ENCODE measurements around the gene TMEM119.

The TMEM119 gene

DNA sequence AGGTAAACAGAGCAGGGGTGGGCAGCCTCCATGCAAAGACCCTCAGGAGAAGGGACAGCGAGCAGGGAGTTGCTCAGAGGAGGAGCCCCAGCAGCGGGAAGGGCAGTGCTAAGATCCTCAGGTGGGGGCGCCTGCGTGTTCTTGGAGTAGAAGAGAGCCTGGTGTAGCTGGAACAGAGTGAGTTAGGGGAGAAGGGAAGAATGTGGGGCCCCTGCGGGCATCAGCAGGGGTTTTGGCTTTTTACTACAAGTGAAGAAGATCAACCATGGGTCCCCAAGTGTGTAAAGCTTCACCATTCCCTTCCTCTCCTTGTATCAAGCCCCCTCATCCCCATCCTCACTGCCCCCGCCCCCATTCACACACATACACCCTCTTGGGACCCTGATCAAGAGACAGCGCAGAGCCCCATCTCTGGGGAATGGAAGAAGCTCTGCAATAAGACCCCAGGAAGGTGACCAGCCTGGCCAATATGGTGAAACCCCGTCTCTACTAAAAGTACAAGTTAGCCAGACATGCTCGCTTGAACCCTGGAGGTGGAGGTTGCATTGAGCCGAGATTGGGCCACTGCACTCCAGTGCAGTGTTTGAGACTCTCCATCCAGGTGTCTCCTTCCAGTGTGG lies 10.2 kb upstream of the TMEM119 start:
- Mint-ChIP-seq H3K27ac (no peak overlapping the region), H3K36me3 (ENCODE audit: insufficient read depth) (peaks cover 12% of the 10 kb centered on the region), H3K4me3 (no peak overlapping the region), H3K4me1 (ENCODE audit: low read depth in 2 of 2) (peaks cover 7 to 10% of the 10 kb centered on the region in 2 donors), H3K27me3 (no peaks in the 10 kb centered on the region), H3K9me3 (no peaks in the 10 kb centered on the region)
- DNase-seq, result no peak
- ATAC-seq (replicated peaks), result no peak

DNA sequence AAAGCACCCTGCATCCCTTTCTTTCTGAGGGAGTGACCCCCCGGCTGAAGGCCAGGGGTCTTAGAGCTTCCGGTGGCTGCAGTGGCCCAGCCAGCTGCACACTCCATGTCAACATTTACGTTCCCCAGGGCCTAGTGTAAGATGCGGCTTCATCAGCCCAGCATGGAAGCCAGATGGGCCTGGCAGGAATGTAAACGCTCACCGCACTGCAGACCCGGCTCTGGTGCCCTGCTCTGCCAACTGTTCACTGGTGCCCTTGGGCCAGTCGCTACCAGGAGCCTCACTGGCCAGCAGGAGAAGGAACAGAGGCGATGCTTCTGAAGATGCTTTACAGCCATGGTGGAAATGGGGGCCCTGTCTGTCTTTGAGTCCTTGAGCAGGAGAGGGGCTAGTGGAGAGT lies 8.6 kb upstream of the TMEM119 start:
- H3K27me3 Mint-ChIP-seq, result no peaks in the 10 kb centered on the region
- peaks cover 0 to under 1% of the 10 kb centered on the region in 2 donors for H3K4me1 Mint-ChIP-seq (ENCODE audit: low read depth in 2 of 2)
- H3K27ac Mint-ChIP-seq, result peak overlapping the region in 1 of 2 donors; percentile 65
- no peak for ATAC-seq (replicated peaks)
- no peaks in the 10 kb centered on the region for H3K9me3 Mint-ChIP-seq
- no peak for DNase-seq
- H3K36me3 Mint-ChIP-seq (ENCODE audit: insufficient read depth), result peaks cover 12% of the 10 kb centered on the region
- no peak overlapping the region for H3K4me3 Mint-ChIP-seq

GRCh38 chr12:108605690-108606406 lies 8.0 kb upstream of the TMEM119 start:
- H3K27ac Mint-ChIP-seq, result peak overlapping the region; percentile 59 to 65
- DNase-seq (no peak), ATAC-seq (replicated peaks) (no peak)
- no peaks in the 10 kb centered on the region for H3K4me1 Mint-ChIP-seq (ENCODE audit: low read depth in 2 of 2)
- no peaks in the 10 kb centered on the region for H3K9me3 Mint-ChIP-seq
- H3K36me3 Mint-ChIP-seq (ENCODE audit: insufficient read depth), result peaks cover 12% of the 10 kb centered on the region
- peak overlapping the region in 1 of 2 donors; percentile 34 for H3K4me3 Mint-ChIP-seq
- H3K27me3 Mint-ChIP-seq, result no peaks in the 10 kb centered on the region

GRCh38 chr12:108605000-108605689 lies 7.3 kb upstream of the TMEM119 start:
- Mint-ChIP-seq H3K27me3 (no peaks in the 10 kb centered on the region), H3K9me3 (no peaks in the 10 kb centered on the region), H3K27ac (peak overlapping the region; percentile 59 to 65), H3K4me1 (ENCODE audit: low read depth in 2 of 2) (no peaks in the 10 kb centered on the region), H3K4me3 (peak overlapping the region in 1 of 2 donors; percentile 34), H3K36me3 (ENCODE audit: insufficient read depth) (peaks cover 12% of the 10 kb centered on the region)
- ATAC-seq (replicated peaks), result no peak
- DNase-seq, result no peak

GRCh38 chr12:108604208-108604941 lies 6.5 kb upstream of the TMEM119 start:
- no peak for DNase-seq
- no peak overlapping the region for H3K4me3 Mint-ChIP-seq
- no peaks in the 10 kb centered on the region for H3K9me3 Mint-ChIP-seq
- peaks cover 14% of the 10 kb centered on the region for H3K36me3 Mint-ChIP-seq (ENCODE audit: insufficient read depth)
- H3K4me1 Mint-ChIP-seq (ENCODE audit: low read depth in 2 of 2), result no peaks in the 10 kb centered on the region
- H3K27ac Mint-ChIP-seq, result peak overlapping the region in 1 of 2 donors; percentile 65
- ATAC-seq (replicated peaks), result no peak
- H3K27me3 Mint-ChIP-seq, result no peaks in the 10 kb centered on the region

DNA sequence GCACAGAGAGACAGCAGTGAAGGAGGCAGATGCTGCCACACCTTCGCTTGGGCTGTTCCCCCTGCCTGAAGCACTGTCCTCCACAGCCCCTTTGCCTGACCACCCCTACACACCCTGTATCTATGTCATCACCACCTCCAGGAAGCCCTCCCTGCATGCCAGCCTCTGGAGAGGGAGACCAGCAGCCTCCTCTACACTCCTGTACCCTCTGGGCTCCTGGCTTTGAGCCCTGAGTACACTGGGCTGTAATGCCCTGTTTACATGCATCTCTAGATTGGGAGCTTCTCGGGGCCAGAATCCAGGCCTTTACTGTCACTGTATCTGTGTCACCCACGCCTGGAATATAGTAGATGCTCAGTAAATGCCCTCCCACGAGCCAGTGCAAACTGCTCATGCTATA lies 5.9 kb upstream of the TMEM119 start:
- Mint-ChIP-seq H3K27ac (no peak overlapping the region), H3K27me3 (no peaks in the 10 kb centered on the region), H3K9me3 (no peaks in the 10 kb centered on the region), H3K36me3 (ENCODE audit: insufficient read depth) (peaks cover 14% of the 10 kb centered on the region), H3K4me3 (no peak overlapping the region), H3K4me1 (ENCODE audit: low read depth in 2 of 2) (no peaks in the 10 kb centered on the region)
- ATAC-seq (replicated peaks), result no peak
- no peak for DNase-seq

DNA sequence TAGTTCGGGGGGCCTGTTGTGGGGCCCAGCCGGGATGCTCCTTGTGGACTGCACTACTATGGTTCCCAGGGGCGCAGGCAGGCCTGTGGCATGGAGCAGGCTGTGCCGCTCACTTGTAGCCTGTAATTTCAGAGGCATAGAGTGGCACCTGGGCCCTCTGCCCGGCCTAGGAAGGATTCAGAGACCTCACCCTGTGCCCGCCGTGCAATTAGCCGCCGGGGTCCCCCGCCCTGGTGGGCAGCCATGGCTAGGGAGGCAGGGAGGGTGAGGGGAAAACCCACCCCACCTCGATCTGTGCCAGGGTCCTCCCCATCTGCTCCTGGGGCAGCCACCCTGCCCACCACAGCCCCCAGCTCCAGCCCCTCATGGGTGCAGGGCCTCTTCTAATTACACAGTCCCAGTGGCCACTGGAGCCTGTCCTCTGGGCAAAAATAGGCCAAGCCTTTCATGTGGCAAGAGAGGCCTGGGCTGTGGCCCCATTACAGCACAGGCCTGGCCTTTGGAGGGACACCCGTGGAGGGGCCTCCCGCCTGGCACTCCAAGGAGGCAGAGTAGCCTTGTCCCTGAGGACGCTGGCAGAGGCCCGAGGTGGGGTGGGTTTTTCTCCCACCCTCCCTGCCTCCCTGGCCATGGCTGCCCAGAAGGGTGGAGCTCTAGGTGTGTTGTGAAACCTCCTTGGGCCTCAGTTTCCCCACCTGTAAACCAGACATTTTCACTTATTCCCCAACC lies 5.3 kb upstream of the TMEM119 start:
- ATAC-seq (replicated peaks), result no peak
- no peaks in the 10 kb centered on the region for H3K4me1 Mint-ChIP-seq (ENCODE audit: low read depth in 2 of 2)
- no peaks in the 10 kb centered on the region for H3K9me3 Mint-ChIP-seq
- peaks cover 14% of the 10 kb centered on the region for H3K36me3 Mint-ChIP-seq (ENCODE audit: insufficient read depth)
- no peak overlapping the region for H3K27ac Mint-ChIP-seq
- no peak overlapping the region for H3K4me3 Mint-ChIP-seq
- no peaks in the 10 kb centered on the region for H3K27me3 Mint-ChIP-seq
- DNase-seq, result no peak

- no peaks in the 10 kb centered on the region for H3K4me1 Mint-ChIP-seq (ENCODE audit: low read depth in 2 of 2)
- H3K36me3 Mint-ChIP-seq (ENCODE audit: insufficient read depth), result peaks cover 14% of the 10 kb centered on the region
- no peak overlapping the region for H3K4me3 Mint-ChIP-seq
- H3K27ac Mint-ChIP-seq, result no peak overlapping the region
- DNase-seq, result no peak
- H3K9me3 Mint-ChIP-seq, result no peaks in the 10 kb centered on the region
- H3K27me3 Mint-ChIP-seq, result no peaks in the 10 kb centered on the region
- ATAC-seq (replicated peaks), result no peak
Measured at GRCh38 chr12:108602209-108602705, 4.4 kb upstream of the TMEM119 start.

GRCh38 chr12:108600702-108601007 lies 2.8 kb upstream of the TMEM119 start:
- ATAC-seq (replicated peaks), result no peak
- H3K27me3 Mint-ChIP-seq, result no peaks in the 10 kb centered on the region
- H3K4me3 Mint-ChIP-seq, result no peak overlapping the region
- no peak for DNase-seq
- no peaks in the 10 kb centered on the region for H3K4me1 Mint-ChIP-seq (ENCODE audit: low read depth in 2 of 2)
- no peaks in the 10 kb centered on the region for H3K9me3 Mint-ChIP-seq
- no peak overlapping the region for H3K27ac Mint-ChIP-seq
- peaks cover 11% of the 10 kb centered on the region for H3K36me3 Mint-ChIP-seq (ENCODE audit: insufficient read depth)

DNA sequence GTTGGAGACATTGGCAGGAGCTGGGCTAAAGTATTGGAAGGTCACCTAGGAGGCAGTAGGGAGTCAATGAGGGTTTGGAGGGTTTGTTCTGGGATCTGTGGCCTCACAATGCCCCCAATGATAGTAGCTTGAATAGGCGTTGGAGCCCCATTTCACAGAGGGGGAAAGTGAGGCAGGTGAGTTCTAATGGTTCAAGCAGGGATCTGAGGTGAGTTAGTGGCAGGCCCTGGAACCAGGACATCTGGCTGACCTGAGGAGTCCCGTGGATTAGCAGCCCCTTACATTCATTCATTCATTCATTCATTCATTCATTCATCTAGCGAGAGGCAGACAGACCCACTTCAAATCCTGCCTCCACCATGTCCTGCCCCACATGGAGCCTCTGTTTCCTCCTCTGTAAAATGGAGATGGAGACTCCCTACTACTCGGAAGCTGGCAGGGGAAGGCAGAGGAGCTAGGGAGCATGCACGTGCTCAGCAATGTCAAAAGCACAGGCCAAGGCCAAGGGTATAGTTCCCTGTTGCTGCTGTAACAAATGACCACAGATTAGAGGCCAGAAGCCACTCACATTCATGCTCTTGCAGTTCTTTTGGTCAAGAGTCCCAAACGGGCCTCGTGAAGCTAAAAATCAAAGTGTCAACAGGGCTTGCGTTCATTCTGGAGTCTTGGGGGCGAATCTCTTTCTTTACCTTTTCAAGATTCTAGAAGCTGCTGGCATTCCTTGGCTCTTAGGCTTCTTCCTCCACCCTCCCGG lies 2.2 kb upstream of the TMEM119 start:
- no peak overlapping the region for H3K4me3 Mint-ChIP-seq
- no peaks in the 10 kb centered on the region for H3K4me1 Mint-ChIP-seq (ENCODE audit: low read depth in 2 of 2)
- DNase-seq (no peak), ATAC-seq (replicated peaks) (no peak)
- no peak overlapping the region for H3K27ac Mint-ChIP-seq
- H3K9me3 Mint-ChIP-seq, result no peaks in the 10 kb centered on the region
- no peaks in the 10 kb centered on the region for H3K27me3 Mint-ChIP-seq
- peaks cover 9% of the 10 kb centered on the region for H3K36me3 Mint-ChIP-seq (ENCODE audit: insufficient read depth)

DNA sequence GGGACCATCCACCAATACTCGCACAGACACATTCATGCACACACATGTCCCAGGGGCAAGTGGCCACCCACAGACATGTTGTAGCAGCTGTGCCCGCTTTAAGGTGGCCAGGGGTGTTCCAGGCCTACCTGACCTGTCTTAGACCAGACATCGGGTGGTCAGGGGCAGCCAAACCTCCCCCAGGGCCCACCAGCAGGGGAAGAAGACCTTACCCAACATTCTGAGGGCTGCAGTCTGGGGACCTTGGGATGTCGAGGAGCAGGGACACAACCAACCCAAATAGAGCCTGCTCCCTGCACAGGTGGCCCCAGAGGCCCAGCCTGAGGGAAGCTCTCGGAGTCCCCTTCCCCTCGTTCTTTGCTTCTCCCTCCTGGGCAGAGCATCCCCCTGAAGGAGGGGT lies 1.7 kb upstream of the TMEM119 start:
- H3K27ac Mint-ChIP-seq, result no peak overlapping the region
- H3K27me3 Mint-ChIP-seq, result no peaks in the 10 kb centered on the region
- peaks cover 8% of the 10 kb centered on the region for H3K36me3 Mint-ChIP-seq (ENCODE audit: insufficient read depth)
- DNase-seq (no peak), ATAC-seq (replicated peaks) (no peak)
- H3K4me3 Mint-ChIP-seq, result no peak overlapping the region
- no peaks in the 10 kb centered on the region for H3K4me1 Mint-ChIP-seq (ENCODE audit: low read depth in 2 of 2)
- no peaks in the 10 kb centered on the region for H3K9me3 Mint-ChIP-seq

DNA sequence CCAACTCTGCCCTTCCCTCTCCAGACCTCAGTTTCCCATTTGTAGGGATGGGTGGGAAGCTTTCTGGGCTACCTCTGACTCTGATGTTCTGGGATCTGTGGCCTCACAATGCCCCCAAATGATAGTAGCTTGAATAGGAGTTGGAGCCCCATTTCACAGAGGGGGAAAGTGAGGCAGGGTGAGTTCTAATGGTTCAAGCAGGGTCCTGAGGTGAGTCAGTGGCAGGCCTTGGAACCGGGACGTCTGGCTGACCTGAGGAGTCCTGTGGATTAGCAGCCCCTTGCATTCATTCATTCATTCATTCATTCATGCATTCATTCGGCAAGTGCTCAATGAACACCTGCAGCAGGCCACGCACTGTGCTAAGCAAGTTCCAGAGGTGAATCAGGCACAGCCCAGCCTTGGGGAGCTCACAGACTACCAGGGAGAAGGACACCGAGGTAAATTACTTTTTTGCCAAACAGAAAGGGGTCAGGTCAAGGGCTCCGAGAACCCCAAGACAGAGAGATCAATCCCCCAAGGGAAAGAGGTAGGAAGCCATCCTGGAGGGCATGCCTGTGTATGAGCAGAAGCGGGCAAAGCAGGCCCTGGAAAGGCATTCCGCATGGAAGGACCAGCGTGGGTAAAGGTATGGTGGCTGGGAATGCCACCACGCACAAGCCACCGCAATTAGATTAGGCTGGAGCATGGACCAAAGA lies 818 bp upstream of the TMEM119 start:
- no peak for ATAC-seq (replicated peaks)
- Mint-ChIP-seq H3K9me3 (no peaks in the 10 kb centered on the region), H3K4me3 (no peak overlapping the region), H3K27ac (no peak overlapping the region), H3K27me3 (no peaks in the 10 kb centered on the region), H3K4me1 (ENCODE audit: low read depth in 2 of 2) (no peaks in the 10 kb centered on the region), H3K36me3 (ENCODE audit: insufficient read depth) (peaks cover 2% of the 10 kb centered on the region)
- DNase-seq, result no peak

All from effector memory CD8-positive, alpha-beta T cell (primary cell).